Adrenal gland (tissue), 5 donors: ENCODE measurements around the gene GPHN.

Experiments used
- POLR2A ChIP-seq, 2 donors: fragments of 450-650 bp; IDR thresholded peaks; one replicate each; pipeline ENCODE4 v1.6.1; 2017; ENCODE audit warnings: antibody characterized with exemption in 2 of 2, mild to moderate bottlenecking in 2 of 2, moderate library complexity in 1 of 2
- TF ChIP-seq, protein P1 (sequence below), 6 experiments: fragments of 450-650 bp in 4 of 6; fragments of 200-600 bp in 2 of 6; sonication (generic) in 1 of 6; IDR thresholded peaks; 1 replicate in 5 of 6; 2 replicates in 1 of 6; pipeline versions ENCODE4 v1.5.1 to v1.8.0; 2016 to 2021; ENCODE audit warnings: antibody characterized with exemption in 6 of 6, mild to moderate bottlenecking in 2 of 6, moderate library complexity in 1 of 6
- donor health status: DM: no; HTN: no; CAD: no.

DNA sequence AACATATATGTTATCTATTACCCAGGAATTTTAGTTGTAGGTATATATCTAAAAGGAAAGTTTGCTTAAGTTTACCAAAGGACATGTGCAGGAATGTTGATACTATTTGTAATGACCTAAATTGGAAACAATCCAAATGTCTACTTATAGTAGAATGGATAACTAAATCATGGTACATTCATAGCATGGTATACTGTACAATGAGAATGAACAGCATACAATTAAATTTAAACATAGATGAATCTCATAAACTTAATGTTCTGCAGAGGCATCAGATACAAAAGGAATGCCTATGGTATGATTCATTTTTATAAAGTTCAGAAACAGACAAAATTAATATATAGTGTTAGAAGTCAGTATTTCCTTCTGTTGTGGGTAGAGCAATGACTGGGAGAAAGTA lies 135.4 kb downstream of the GPHN start:
- TF ChIP-seq POLR2A (IDR thresholded peaks at IDR 0.05), result no peak
- TF ChIP-seq, protein P1, sequence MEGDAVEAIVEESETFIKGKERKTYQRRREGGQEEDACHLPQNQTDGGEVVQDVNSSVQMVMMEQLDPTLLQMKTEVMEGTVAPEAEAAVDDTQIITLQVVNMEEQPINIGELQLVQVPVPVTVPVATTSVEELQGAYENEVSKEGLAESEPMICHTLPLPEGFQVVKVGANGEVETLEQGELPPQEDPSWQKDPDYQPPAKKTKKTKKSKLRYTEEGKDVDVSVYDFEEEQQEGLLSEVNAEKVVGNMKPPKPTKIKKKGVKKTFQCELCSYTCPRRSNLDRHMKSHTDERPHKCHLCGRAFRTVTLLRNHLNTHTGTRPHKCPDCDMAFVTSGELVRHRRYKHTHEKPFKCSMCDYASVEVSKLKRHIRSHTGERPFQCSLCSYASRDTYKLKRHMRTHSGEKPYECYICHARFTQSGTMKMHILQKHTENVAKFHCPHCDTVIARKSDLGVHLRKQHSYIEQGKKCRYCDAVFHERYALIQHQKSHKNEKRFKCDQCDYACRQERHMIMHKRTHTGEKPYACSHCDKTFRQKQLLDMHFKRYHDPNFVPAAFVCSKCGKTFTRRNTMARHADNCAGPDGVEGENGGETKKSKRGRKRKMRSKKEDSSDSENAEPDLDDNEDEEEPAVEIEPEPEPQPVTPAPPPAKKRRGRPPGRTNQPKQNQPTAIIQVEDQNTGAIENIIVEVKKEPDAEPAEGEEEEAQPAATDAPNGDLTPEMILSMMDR (IDR thresholded peaks at IDR 0.05), result no peak
